GM19023 (cell line): ENCODE data around the gene POFUT1.
"Not testable (repeated sequence)": the region's sequence is repeated elsewhere in the genome, so short reads cannot be mapped to it uniquely, and the experiment has no call there.

Experiments used
- ATAC-seq: cut with Tn5 transposase; IDR thresholded peaks from one replicate; pipeline ENCODE4 v1.9.1; 2021; ENCODE audit warnings: mild to moderate bottlenecking, moderate library complexity; ENCODE audit not compliant: unreplicated experiment

The POFUT1 gene

GRCh38 chr20:32207626-32208498 lies at the start of gene POFUT1, which contains the start of gene PLAGL2:
Gene POFUT1 (plus strand): TSS chr20:32207880. CDS start chr20:32207942, 62 bp downstream.
Gene PLAGL2 (minus strand): TSS chr20:32207743. CDS start chr20:32202178, 5,565 bp downstream.
- ATAC-seq = peak; percentile 85

DNA sequence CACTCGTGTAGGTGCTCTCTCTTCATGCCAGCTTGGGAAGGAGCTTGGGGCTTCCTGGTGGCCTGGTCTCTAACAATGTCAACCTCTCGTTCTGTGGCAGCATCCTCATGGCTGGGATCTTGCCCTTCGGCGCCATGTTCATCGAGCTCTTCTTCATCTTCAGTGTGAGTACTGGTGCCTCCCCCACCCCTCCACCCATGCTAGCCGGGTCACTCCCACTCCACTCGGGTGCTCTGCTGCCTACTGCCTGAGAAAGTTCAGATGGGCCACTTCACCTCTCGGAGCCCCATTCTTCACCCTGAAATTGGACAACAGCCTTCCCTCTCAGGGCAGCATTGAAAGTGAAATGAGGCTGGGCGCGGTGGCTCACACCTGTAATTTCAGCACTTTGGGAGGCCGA lies 49.3 kb upstream of the POFUT1 start:
- no peak for ATAC-seq

- ATAC-seq = no peak
These were observed 48.6 kb upstream of the POFUT1 start for GRCh38 chr20:32158943-32159660.

DNA sequence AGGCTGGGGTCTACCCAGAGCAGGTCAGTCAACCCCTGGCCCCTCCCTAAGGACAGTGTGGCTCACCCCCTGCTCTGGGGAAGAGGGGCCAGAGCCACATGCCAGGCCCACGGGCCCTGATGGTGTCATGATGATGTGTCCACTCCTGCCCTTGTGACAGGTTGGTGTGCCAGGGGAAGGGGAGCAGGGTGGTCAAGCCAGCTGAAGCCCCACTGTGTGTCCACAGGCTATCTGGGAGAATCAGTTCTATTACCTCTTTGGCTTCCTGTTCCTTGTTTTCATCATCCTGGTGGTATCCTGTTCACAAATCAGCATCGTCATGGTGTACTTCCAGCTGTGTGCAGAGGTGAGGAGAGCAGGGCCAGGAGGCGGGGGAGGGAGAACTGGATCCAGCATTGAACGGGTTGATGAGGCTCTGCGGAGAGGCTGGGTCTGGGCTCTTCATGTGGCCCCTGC lies 47.9 kb upstream of the POFUT1 start:
- no peak for ATAC-seq

- no peak for ATAC-seq
These were observed 47.3 kb upstream of the POFUT1 start for GRCh38 chr20:32160341-32160740.

GRCh38 chr20:32162351-32162750 lies 45.3 kb upstream of the POFUT1 start:
- ATAC-seq = no peak

DNA sequence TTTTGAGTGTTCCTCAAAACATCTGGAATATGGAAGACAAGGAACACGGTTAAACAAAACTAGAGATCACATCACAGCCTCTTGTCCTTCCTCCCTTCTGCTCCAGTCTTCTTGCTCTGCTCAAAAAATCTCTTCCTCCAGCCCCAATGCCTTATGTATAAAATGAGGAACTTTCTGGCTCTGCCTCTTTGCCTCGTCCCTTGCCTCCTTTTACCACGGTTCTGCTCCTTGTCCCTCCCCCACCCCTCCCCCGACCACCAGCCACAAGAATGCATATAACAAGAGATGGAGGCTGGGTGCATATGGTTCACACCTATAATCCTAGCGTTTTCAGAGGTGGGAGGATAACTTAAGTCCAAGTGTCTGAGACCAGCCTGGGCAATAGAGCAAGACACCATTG lies 43.7 kb upstream of the POFUT1 start:
- ATAC-seq = no peak

DNA sequence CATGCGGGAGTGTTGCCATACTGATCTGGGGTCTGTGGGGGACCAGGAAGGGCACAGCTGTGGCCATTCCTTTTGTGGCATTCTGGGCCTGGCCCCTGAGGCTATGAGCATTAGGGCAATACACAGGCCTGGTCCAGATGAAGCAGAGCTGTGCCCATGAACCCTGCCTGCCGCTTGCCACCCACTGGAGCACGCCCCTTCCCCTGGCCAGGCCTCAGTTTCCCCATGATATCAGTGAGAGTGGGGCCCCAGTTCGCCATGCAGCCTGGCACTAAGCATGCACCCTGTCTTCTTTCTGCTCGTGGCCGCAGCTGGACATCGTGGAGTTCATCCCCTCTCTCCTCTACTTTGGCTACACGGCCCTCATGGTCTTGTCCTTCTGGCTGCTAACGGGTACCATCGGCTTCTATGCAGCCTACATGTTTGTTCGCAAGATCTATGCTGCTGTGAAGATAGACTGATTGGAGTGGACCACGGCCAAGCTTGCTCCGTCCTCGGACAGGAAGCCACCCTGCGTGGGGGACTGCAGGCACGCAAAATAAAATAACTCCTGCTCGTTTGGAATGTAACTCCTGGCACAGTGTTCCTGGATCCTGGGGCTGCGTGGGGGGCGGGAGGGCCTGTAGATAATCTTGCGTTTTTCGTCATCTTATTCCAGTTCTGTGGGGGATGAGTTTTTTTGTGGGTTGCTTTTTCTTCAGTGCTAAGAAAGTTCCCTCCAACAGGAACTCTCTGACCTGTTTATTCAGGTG lies 42.5 kb upstream of the POFUT1 start:
- no peak for ATAC-seq

- no peak for ATAC-seq
These were observed 41.7 kb upstream of the POFUT1 start for GRCh38 chr20:32165836-32166545.

- ATAC-seq = no peak
These were observed 40.1 kb upstream of the POFUT1 start for GRCh38 chr20:32167552-32167951.

- ATAC-seq = no peak
These were observed 39.3 kb upstream of the POFUT1 start for GRCh38 chr20:32168184-32168910.

DNA sequence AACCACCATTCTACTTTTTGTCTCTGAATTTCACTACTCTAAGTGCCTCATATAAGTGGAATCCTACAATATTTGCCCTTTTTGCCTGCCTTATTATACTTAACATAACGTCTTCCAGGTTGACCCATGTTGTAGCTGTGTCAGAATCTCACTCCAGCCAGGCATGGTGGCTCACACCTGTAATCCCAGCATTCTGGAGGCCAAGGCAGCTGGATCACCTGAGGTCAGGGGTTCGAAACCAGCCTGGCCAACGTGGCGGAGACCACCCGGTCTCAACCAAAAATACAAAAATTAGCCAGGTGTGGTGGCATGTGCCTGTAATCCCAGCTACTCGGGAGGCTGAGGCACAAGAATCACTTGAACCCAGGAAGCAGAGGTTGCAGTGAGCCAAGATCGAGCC lies 30.0 kb upstream of the POFUT1 start:
- ATAC-seq = not testable (repeated sequence)

GRCh38 chr20:32179515-32179914 lies 28.2 kb upstream of the POFUT1 start:
- no peak for ATAC-seq

GRCh38 chr20:32179934-32180333 lies 27.7 kb upstream of the POFUT1 start:
- no peak for ATAC-seq

DNA sequence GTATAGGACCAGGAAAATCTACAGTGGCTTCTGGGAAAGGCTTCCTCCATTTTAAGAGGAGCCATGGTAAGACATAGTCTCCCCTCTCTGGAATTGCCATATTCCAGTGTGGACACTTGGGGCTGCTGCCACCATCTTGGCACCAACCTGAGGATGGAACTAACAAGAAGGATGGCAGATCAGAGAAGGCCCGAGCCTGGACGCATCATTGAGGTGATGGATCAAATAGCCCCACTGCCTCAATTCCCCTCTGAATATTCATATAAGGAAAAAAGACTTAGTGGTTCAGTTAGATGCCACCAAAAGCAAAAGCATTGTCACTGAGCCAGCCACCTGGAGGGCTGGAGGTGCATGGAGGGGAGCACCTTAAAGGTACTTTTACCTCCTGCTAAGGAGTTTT lies 26.1 kb upstream of the POFUT1 start:
- no peak for ATAC-seq

DNA sequence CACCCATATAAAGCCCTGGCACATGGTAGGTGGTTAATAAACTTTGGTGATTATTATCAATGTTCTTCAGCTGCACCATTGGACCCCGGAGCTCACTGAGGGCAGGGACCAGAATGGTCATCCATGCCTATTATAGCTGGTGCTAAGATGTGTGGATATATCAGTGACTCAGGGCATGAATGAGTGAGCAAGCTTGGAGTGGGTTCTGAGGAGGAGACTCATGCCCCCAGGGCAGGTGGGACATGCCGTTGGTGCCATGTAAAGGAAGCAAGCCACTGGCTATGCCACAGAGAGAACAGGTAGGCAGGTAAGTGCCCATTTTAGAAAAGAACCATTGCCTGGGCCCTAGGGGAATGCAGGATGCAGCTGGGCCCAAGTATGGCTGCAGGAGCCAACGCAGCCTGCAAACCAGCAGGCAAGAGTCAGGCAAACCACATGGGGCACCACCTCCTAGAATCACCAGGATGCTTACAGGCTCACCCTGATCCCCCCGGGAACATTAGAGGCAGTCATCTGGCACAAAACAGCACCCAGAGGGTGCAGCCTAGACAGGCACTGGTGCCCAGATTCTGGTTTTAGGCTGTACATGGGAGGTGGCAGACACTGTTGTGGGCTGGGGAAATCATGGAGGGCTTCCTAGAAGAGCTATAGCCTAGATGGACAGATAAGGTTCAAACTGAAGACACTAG lies 23.6 kb upstream of the POFUT1 start:
- ATAC-seq = no peak

- no peak for ATAC-seq
These were observed 22.6 kb upstream of the POFUT1 start for GRCh38 chr20:32184961-32185603.

GRCh38 chr20:32186506-32186905 lies 21.2 kb upstream of the POFUT1 start:
- no peak for ATAC-seq
